ENCODE data around the gene ELOVL5. TPM values are rescaled to one million over a fixed set of nuclear protein-coding genes. Genes with fewer than 3 reads are reported as not detected.

Gene ELOVL5
- total and polyA plus RNA-seq, 2 donors (not counting 1 experiment from before 2014, with no cell fraction given) = 128 to 144 TPM

GRCh38 chr6:53327017-53327395 lies 21.7 kb downstream of the ELOVL5 start:
- ATAC-seq (ENCODE audit: low read depth) (no peak), DNase-seq (no peak)
- Mint-ChIP-seq H3K4me1 (peaks cover 75% of the 10 kb centered on the region), H3K4me3 (peak overlapping the region; percentile 20), H3K9me3 (ENCODE audit: insufficient read depth) (no peaks in the 10 kb centered on the region), H3K27me3 (no peaks in the 10 kb centered on the region), H3K27ac (peak overlapping the region; percentile 86)
- no peaks in the 10 kb centered on the region for H3K9me3 ChIP-seq (ENCODE audit: control extremely low read depth in 1 of 3, control insufficient read depth in 2 of 3, insufficient read depth in 1 of 3, low read length in 2 of 3)
- CTCF ChIA-PET = no interaction called here
- H2AFZ ChIP-seq (ENCODE audit: insufficient read depth, low read depth, low read length, poor library complexity, severe bottlenecking) = no peak overlapping the region
- H4K20me1 ChIP-seq (ENCODE audit: control insufficient read depth, insufficient read depth, low read length, poor library complexity, severe bottlenecking) = peaks cover 43% of the 10 kb centered on the region
- H3K4me2 ChIP-seq (replicated peaks; ENCODE audit: low read depth, low read length, poor library complexity, severe bottlenecking) = peak overlapping the region; percentile 43
- peak overlapping the region in 1 of 2 donors; percentile 69 for H3K27ac ChIP-seq (ENCODE audit: low read length in 2 of 2)
- peaks cover 98% of the 10 kb centered on the region for H3K79me2 ChIP-seq (ENCODE audit: control insufficient read depth, insufficient read depth, low read length)
- H3K36me3 ChIP-seq (replicated peaks in 1 of 2; ENCODE audit: control extremely low read depth in 1 of 2, control insufficient read depth in 1 of 2, extremely low read depth in 1 of 2, insufficient read depth in 2 of 2, low read length in 1 of 2) = peaks cover 7 to 52% of the 10 kb centered on the region in 2 experiments
- intact Hi-C loops (cut with micrococcal nuclease) = no loop called here
- H3K4me3 ChIP-seq (ENCODE audit: control extremely low read depth in 1 of 5, extremely low read depth in 1 of 5, insufficient read depth in 1 of 5, low read depth in 2 of 5, low read length in 4 of 5) = no peak overlapping the region
- no peaks in the 10 kb centered on the region for H3K27me3 ChIP-seq (replicated peaks in 1 of 4; ENCODE audit: control extremely low read depth in 1 of 4, control insufficient read depth in 3 of 4, insufficient read depth in 4 of 4, low read length in 3 of 4)
- POLR2A ChIA-PET = no interaction called here
- H3K9ac ChIP-seq (ENCODE audit: low read length) = no peak overlapping the region
- H3K4me1 ChIP-seq (ENCODE audit: control insufficient read depth in 2 of 2, insufficient read depth in 2 of 2, low read length in 2 of 2) = peaks cover 55 to 60% of the 10 kb centered on the region in 2 donors
- TF ChIP-seq CTCF (IDR thresholded peaks at IDR 0.05) (no peak), EZH2 (IDR thresholded peaks at IDR 0.05; ENCODE audit: borderline replicate concordance, insufficient read depth, low read depth, low read length, poor library complexity, severe bottlenecking) (no peak)

- Mint-ChIP-seq H3K4me1 (peaks cover 74% of the 10 kb centered on the region), H3K9me3 (ENCODE audit: insufficient read depth) (no peaks in the 10 kb centered on the region), H3K27ac (peak overlapping the region; percentile 86), H3K27me3 (no peaks in the 10 kb centered on the region), H3K4me3 (peak overlapping the region; percentile 8)
- no peak overlapping the region for H3K4me3 ChIP-seq (ENCODE audit: control extremely low read depth in 1 of 5, extremely low read depth in 1 of 5, insufficient read depth in 1 of 5, low read depth in 2 of 5, low read length in 4 of 5)
- ChIA-PET CTCF (no interaction called here), POLR2A (no interaction called here)
- no peaks in the 10 kb centered on the region for H3K9me3 ChIP-seq (ENCODE audit: control extremely low read depth in 1 of 3, control insufficient read depth in 2 of 3, insufficient read depth in 1 of 3, low read length in 2 of 3)
- 92% methylated on average over 9 of the region's 11 CpGs for WGBS (ENCODE audit: insufficient coverage)
- TF ChIP-seq CTCF (IDR thresholded peaks at IDR 0.05) (no peak), EZH2 (IDR thresholded peaks at IDR 0.05; ENCODE audit: borderline replicate concordance, insufficient read depth, low read depth, low read length, poor library complexity, severe bottlenecking) (no peak)
- intact Hi-C loops (cut with micrococcal nuclease) = no loop called here
- H3K36me3 ChIP-seq (replicated peaks in 1 of 2; ENCODE audit: control extremely low read depth in 1 of 2, control insufficient read depth in 1 of 2, extremely low read depth in 1 of 2, insufficient read depth in 2 of 2, low read length in 1 of 2) = peaks cover 3 to 47% of the 10 kb centered on the region in 2 experiments
- peak overlapping the region in 1 of 2 donors; percentile 69 for H3K27ac ChIP-seq (ENCODE audit: low read length in 2 of 2)
- ATAC-seq (ENCODE audit: low read depth) = no peak
- H2AFZ ChIP-seq (ENCODE audit: insufficient read depth, low read depth, low read length, poor library complexity, severe bottlenecking) = no peak overlapping the region
- H3K9ac ChIP-seq (ENCODE audit: low read length) = no peak overlapping the region
- no peaks in the 10 kb centered on the region for H3K27me3 ChIP-seq (replicated peaks in 1 of 4; ENCODE audit: control extremely low read depth in 1 of 4, control insufficient read depth in 3 of 4, insufficient read depth in 4 of 4, low read length in 3 of 4)
- H3K4me2 ChIP-seq (replicated peaks; ENCODE audit: low read depth, low read length, poor library complexity, severe bottlenecking) = peak overlapping the region; percentile 43
- H3K79me2 ChIP-seq (ENCODE audit: control insufficient read depth, insufficient read depth, low read length) = peaks cover 98% of the 10 kb centered on the region
- peaks cover 55 to 61% of the 10 kb centered on the region in 2 donors for H3K4me1 ChIP-seq (ENCODE audit: control insufficient read depth in 2 of 2, insufficient read depth in 2 of 2, low read length in 2 of 2)
- no peak for DNase-seq
- H4K20me1 ChIP-seq (ENCODE audit: control insufficient read depth, insufficient read depth, low read length, poor library complexity, severe bottlenecking) = peaks cover 43% of the 10 kb centered on the region
Observed at GRCh38 chr6:53326372-53327016, 22.3 kb downstream of the ELOVL5 start.
